Kidney (tissue), 14 donors: Measurements from ENCODE around the gene MRPL23. TPM values are rescaled to one million over a fixed set of nuclear protein-coding genes. Genes with fewer than 3 reads are reported as not detected.

Experiments
- DNase-seq, 5 donors: peaks; one replicate each; pipeline ENCODE4 v3.0.0-alpha.2; 2013 to 2020
- FAIRE-seq: peaks from 2 replicates; lab custom pipeline; 2012; peaks lifted over from hg19 to GRCh38; lab: Jason Lieb, UNC
- H3K27ac ChIP-seq, 2 donors: one replicate each; pipeline ENCODE4 v1.7.0; 2013; ENCODE audit warnings: low read depth in 2 of 2, low read length in 2 of 2, inconsistent platforms in 1 of 2
- H3K27me3 ChIP-seq: one replicate; pipeline ENCODE4 v1.7.1; 2013; ENCODE audit warnings: low read length, inconsistent platforms; ENCODE audit not compliant: control insufficient read depth, insufficient read depth
- H3K36me3 ChIP-seq, 3 donors: one replicate each; pipeline versions ENCODE4 v1.7.0 to v1.7.1; 2013; ENCODE audit warnings: low read length in 3 of 3, control low read depth in 1 of 3, inconsistent platforms in 1 of 3; ENCODE audit not compliant: insufficient read depth in 3 of 3, control insufficient read depth in 2 of 3
- H3K4me1 ChIP-seq, 3 donors: one replicate each; pipeline versions ENCODE4 v1.7.0 to v1.7.1; 2013; ENCODE audit warnings: low read length in 3 of 3, inconsistent platforms in 1 of 3, low read depth in 1 of 3; ENCODE audit not compliant: control insufficient read depth in 2 of 3, insufficient read depth in 2 of 3
- H3K4me3 ChIP-seq, 3 donors: one replicate each; pipeline versions ENCODE4 v1.7.0 to v1.8.1; 2013; ENCODE audit warnings: low read length in 3 of 3, control low read depth in 1 of 3, inconsistent platforms in 1 of 3
- H3K9ac ChIP-seq, 3 donors: one replicate each; pipeline versions ENCODE4 v1.7.0 to v1.7.1; 2013; ENCODE audit warnings: low read length in 3 of 3, control low read depth in 1 of 3, inconsistent platforms in 1 of 3
- H3K9me3 ChIP-seq, 3 donors: one replicate each; pipeline versions ENCODE4 v1.7.0 to v1.7.1; 2013; ENCODE audit warnings: low read length in 3 of 3, control low read depth in 1 of 3, inconsistent platforms in 1 of 3; ENCODE audit not compliant: control insufficient read depth in 2 of 3, insufficient read depth in 1 of 3
- CTCF ChIP-seq: IDR thresholded peaks from 3 replicates; pipeline ENCODE4 v1.5.1; 2012; ENCODE audit warnings: mild to moderate bottlenecking, moderate library complexity, borderline replicate concordance; ENCODE audit not compliant: insufficient read depth; ENCODE audit errors: extremely low read depth
- intact Hi-C: fragments of 100-400 bp; cut with DNase I; formaldehyde crosslinking; loops from one replicate; pipeline ENCODE4 v1.11.1; 2022
- polyA plus RNA-seq: library from polyadenylated mRNA; stranded (reverse); fragments of 350-450 nt; fragmentation: Illumina TruSeq; extraction: RNeasy Lipid Tissue Mini Kit (QIAGEN cat#74804); gene quantifications from one replicate; pipeline ENCODE4 v1.2.3, GENCODE V29; 2014; ENCODE audit warnings: low read depth, low replicate concordance; ENCODE audit not compliant: insufficient read depth
- total RNA-seq: library from RNA; stranded (reverse); fragmentation: NEBNext Ultra II Directional; extraction: Animal tissue kit (Norgen Biotek cat#: 25700); gene quantifications from one replicate; pipeline ENCODE4 v1.2.1, GENCODE V29; 2021
- donor health status: control.
- donor health status: control.
- donor health status: control.
- donor health status: control.
- donor health status: control.
- donor health status: DM: yes; HTN: yes; CAD: no.
- donor health status: Normal renal cell carcinoma (clear cell type).

The MRPL23 gene
- total and polyA plus RNA-seq, 2 donors from 2014 or later = 45.9 to 183 TPM

DNA sequence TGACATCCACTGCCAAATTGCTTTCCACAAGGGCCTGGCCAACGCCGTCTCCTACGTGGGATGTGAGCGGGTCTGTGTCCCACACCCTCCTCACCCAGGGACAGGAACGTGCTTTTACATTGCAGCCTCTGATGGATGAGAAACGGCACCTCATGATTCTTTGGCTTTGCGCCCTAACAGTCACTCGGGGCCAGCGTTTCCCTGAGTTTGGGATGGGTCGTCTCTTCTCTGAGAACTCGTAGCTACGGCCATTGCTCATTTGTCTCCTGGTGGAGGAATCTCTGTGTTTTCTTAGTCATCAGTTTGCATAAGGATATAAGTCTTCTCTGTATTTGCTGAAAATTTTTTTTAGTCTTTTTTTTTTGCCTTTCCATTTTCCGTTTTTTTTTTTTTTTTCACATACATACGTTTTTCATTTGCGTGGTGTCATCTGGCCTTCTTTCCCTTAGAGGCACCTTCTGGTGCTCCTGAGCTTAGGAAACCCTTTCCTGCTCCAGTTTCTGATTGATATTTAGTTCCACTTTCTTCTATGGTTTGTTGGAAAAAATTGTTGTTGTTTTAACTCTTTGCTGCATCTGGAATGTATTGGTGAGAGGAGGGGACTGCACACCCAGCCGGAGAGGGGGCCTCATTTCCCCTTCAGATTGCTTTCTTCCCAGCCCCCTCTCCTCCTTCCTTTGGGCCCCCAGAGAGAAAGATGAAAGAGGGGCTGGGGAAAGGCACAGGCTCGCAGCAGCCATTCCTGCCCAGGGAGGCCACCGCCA, 15.6 kb upstream of the MRPL23 start:
- no peak for FAIRE-seq
- no peaks in the 10 kb centered on the region for H3K36me3 ChIP-seq
- H3K9ac ChIP-seq = no peak overlapping the region
- H3K27ac ChIP-seq = no peak overlapping the region
- no peak overlapping the region for H3K4me3 ChIP-seq
- peak in 3 of 5 donors; percentile 33 to 72 (median 65) for DNase-seq
- H3K4me1 ChIP-seq = no peaks in the 10 kb centered on the region
- H3K9me3 ChIP-seq = no peaks in the 10 kb centered on the region
- no peaks in the 10 kb centered on the region for H3K27me3 ChIP-seq
- intact Hi-C loops = no loop called here
- TF ChIP-seq CTCF = no peak

DNA sequence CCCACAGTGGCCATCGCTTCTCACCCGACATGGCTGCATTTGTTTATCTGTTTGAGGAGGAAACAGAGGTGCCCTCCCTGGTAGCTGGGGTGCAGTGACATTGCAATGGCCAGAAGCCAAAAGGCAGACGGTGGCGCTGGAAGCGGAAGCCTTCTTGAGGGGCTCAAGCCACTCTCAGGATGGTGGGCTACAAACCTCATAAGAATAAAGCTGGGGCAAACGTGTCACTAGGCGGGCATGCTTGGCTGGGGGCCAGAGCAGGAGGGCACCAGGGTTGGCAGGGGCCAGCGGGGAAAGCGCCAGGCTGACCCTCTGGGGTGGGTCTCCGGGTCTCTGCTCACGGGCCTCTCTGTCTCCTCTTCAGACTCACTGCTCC, 15.0 kb upstream of the MRPL23 start:
- Histone ChIP-seq H3K4me1 (no peaks in the 10 kb centered on the region), H3K27ac (no peak overlapping the region), H3K27me3 (no peaks in the 10 kb centered on the region), H3K4me3 (no peak overlapping the region), H3K9me3 (no peaks in the 10 kb centered on the region), H3K9ac (no peak overlapping the region), H3K36me3 (no peaks in the 10 kb centered on the region)
- no peak for FAIRE-seq
- DNase-seq = peak in 1 of 5 donors; percentile 66
- TF ChIP-seq CTCF = no peak
- intact Hi-C loops = no loop called here

DNA sequence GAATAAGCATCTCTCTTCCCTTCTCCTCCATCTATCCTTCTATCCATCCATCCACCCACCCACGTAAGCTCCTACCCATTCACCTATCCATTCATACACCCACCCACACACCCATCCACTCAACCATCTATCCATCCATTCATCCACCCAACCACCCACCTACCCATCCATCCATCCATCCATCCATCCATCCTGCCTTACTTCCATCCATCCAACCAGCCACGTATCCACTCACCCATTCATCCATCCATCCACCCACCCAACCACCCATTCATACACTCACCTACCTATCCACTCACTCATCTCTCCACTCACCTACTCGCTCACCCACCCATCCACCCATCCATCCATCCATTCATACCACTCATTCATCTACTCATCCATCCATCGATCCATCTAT, 14.5 kb upstream of the MRPL23 start:
- H3K9me3 ChIP-seq = no peaks in the 10 kb centered on the region
- H3K4me1 ChIP-seq = no peaks in the 10 kb centered on the region
- no peak for DNase-seq
- no peak overlapping the region for H3K4me3 ChIP-seq
- H3K36me3 ChIP-seq = no peaks in the 10 kb centered on the region
- intact Hi-C loops = no loop called here
- H3K9ac ChIP-seq = no peak overlapping the region
- no peak for TF ChIP-seq CTCF
- no peak overlapping the region for H3K27ac ChIP-seq
- H3K27me3 ChIP-seq = no peaks in the 10 kb centered on the region
- FAIRE-seq = no peak
